DOHH2 (cell line): ENCODE data around the gene HLF.

Source experiments
- H3F3A ChIP-seq: fragments of 200-600 bp; sonication (generic), shearing (Covaris generic); 2 replicates; pipeline ENCODE4 v1.6.0; 2016; ENCODE audit warnings: antibody characterized with exemption, mild to moderate bottlenecking; ENCODE audit not compliant: control insufficient read depth, insufficient read depth
- H3K27ac ChIP-seq: fragments of 200-600 bp; sonication (generic); 2 replicates; pipeline ENCODE4 v1.5.1; 2014; ENCODE audit warnings: low read depth, mild to moderate bottlenecking, low read length, moderate library complexity
- H3K27me3 ChIP-seq: fragments of 200-600 bp; sonication (generic); 2 replicates; pipeline ENCODE4 v1.6.1; 2014; ENCODE audit warnings: mild to moderate bottlenecking, low read length, mixed read lengths; ENCODE audit not compliant: control insufficient read depth
- H3K36me3 ChIP-seq: fragments of 200-600 bp; sonication (generic); 2 replicates; pipeline ENCODE4 v1.6.1; 2014; ENCODE audit warnings: mild to moderate bottlenecking, low read length, moderate library complexity, mixed read lengths; ENCODE audit not compliant: control insufficient read depth
- H3K4me1 ChIP-seq: fragments of 200-600 bp; sonication (generic); 2 replicates; pipeline ENCODE4 v1.6.1; 2014; ENCODE audit warnings: mild to moderate bottlenecking, low read length, mixed read lengths; ENCODE audit not compliant: control insufficient read depth
- H3K4me2 ChIP-seq: fragments of 200-600 bp; sonication (generic); 2 replicates; pipeline ENCODE4 v1.6.0; 2014; ENCODE audit warnings: mild to moderate bottlenecking, low read length, moderate library complexity
- H3K4me3 ChIP-seq: fragments of 200-600 bp; sonication (generic); 2 replicates; pipeline ENCODE4 v1.5.1; 2014; ENCODE audit warnings: mild to moderate bottlenecking, low read length, mixed read lengths
- H3K79me2 ChIP-seq: fragments of 200-600 bp; sonication (generic); 2 replicates; pipeline ENCODE4 v1.6.1; 2014; ENCODE audit warnings: mild to moderate bottlenecking, low read length, mixed read lengths; ENCODE audit not compliant: control insufficient read depth
- H3K9me2 ChIP-seq: fragments of 200-600 bp; sonication (generic); replicated peaks from 2 replicates; pipeline ENCODE4 v1.6.1; 2014; ENCODE audit warnings: mild to moderate bottlenecking, low read length, mixed read lengths; ENCODE audit not compliant: control insufficient read depth
- H3K9me3 ChIP-seq: fragments of 200-600 bp; sonication (generic); 2 replicates; pipeline ENCODE4 v1.6.1; 2014; ENCODE audit warnings: antibody characterized with exemption, low read length, mixed read lengths; ENCODE audit not compliant: control insufficient read depth, insufficient read depth
- H4K20me1 ChIP-seq: fragments of 200-600 bp; sonication (generic); 2 replicates; pipeline ENCODE4 v1.6.0; 2014; ENCODE audit warnings: low read depth, mild to moderate bottlenecking, antibody characterized with exemption, low read length, moderate library complexity; ENCODE audit not compliant: control insufficient read depth, insufficient read depth
- CTCF ChIP-seq: fragments of 200-600 bp; sonication (generic); IDR thresholded peaks from one replicate; pipeline ENCODE4 v1.5.1; 2014; ENCODE audit warnings: antibody characterized with exemption, mild to moderate bottlenecking, low read depth, low read length; ENCODE audit not compliant: poor library complexity, severe bottlenecking
- EZH2phosphoT487 ChIP-seq: fragments of 200-600 bp; sonication (generic); IDR thresholded peaks from 2 replicates; pipeline ENCODE4 v1.6.1; 2017; ENCODE audit warnings: borderline replicate concordance, mild to moderate bottlenecking, antibody characterized with exemption, low read length, moderate library complexity, mixed read lengths

HLF gene

GRCh38 chr17:55300479-55301290 lies 35.9 kb downstream of the HLF start:
- H3K36me3 ChIP-seq = no peaks in the 10 kb centered on the region
- no peak overlapping the region for H3K4me2 ChIP-seq
- H3K9me3 ChIP-seq = no peaks in the 10 kb centered on the region
- H3K9me2 ChIP-seq = no peaks in the 10 kb centered on the region
- H4K20me1 ChIP-seq = no peaks in the 10 kb centered on the region
- H3K79me2 ChIP-seq = no peaks in the 10 kb centered on the region
- H3F3A ChIP-seq = no peaks in the 10 kb centered on the region
- H3K27me3 ChIP-seq = peaks cover 11% of the 10 kb centered on the region; the same call in 1 of the 2 replicates
- H3K4me3 ChIP-seq = no peak overlapping the region
- TF ChIP-seq EZH2phosphoT487 (no peak), CTCF (no peak)
- no peak overlapping the region for H3K27ac ChIP-seq
- H3K4me1 ChIP-seq = no peaks in the 10 kb centered on the region

- H3K27me3 ChIP-seq = peaks cover 11% of the 10 kb centered on the region; the same call in 1 of the 2 replicates
- H3K27ac ChIP-seq = no peak overlapping the region
- no peaks in the 10 kb centered on the region for H3K4me1 ChIP-seq
- H3K4me3 ChIP-seq = no peak overlapping the region
- H3K79me2 ChIP-seq = no peaks in the 10 kb centered on the region
- H4K20me1 ChIP-seq = no peaks in the 10 kb centered on the region
- no peak overlapping the region for H3K4me2 ChIP-seq
- H3K36me3 ChIP-seq = no peaks in the 10 kb centered on the region
- TF ChIP-seq EZH2phosphoT487 (no peak), CTCF (no peak)
- no peaks in the 10 kb centered on the region for H3K9me3 ChIP-seq
- no peaks in the 10 kb centered on the region for H3F3A ChIP-seq
- H3K9me2 ChIP-seq = no peaks in the 10 kb centered on the region
Observed at GRCh38 chr17:55301521-55302406, 37.0 kb downstream of the HLF start.

- no peak for TF ChIP-seq CTCF
- TF ChIP-seq EZH2phosphoT487 = no peak
- Histone ChIP-seq H3K79me2 (no peaks in the 10 kb centered on the region), H4K20me1 (no peaks in the 10 kb centered on the region), H3K4me2 (no peak overlapping the region), H3K9me3 (no peaks in the 10 kb centered on the region), H3F3A (no peaks in the 10 kb centered on the region), H3K4me1 (no peaks in the 10 kb centered on the region), H3K9me2 (no peaks in the 10 kb centered on the region), H3K27me3 (peaks cover 11% of the 10 kb centered on the region; the same call in 1 of the 2 replicates), H3K4me3 (no peak overlapping the region), H3K36me3 (no peaks in the 10 kb centered on the region), H3K27ac (no peak overlapping the region)
Observed at GRCh38 chr17:55302407-55302787, 37.6 kb downstream of the HLF start.
